Uterus (tissue), 2 donors: ENCODE data around the gene RAPGEF5.

Experiments
- POLR2A ChIP-seq, 2 donors: fragments of 450-650 bp; IDR thresholded peaks; one replicate each; pipeline ENCODE4 v1.6.1; 2016; ENCODE audit warnings: antibody characterized with exemption in 2 of 2, mild to moderate bottlenecking in 1 of 2, moderate library complexity in 1 of 2
- TF ChIP-seq, protein P1 (sequence below), 4 experiments: fragments of 200-600 bp in 2 of 4; fragments of 450-650 bp in 2 of 4; sonication (generic) in 2 of 4; IDR thresholded peaks; one replicate each; pipeline ENCODE4 v1.5.1; 2016 to 2019; ENCODE audit warnings: antibody characterized with exemption in 4 of 4, mild to moderate bottlenecking in 2 of 4, moderate library complexity in 1 of 4

DNA sequence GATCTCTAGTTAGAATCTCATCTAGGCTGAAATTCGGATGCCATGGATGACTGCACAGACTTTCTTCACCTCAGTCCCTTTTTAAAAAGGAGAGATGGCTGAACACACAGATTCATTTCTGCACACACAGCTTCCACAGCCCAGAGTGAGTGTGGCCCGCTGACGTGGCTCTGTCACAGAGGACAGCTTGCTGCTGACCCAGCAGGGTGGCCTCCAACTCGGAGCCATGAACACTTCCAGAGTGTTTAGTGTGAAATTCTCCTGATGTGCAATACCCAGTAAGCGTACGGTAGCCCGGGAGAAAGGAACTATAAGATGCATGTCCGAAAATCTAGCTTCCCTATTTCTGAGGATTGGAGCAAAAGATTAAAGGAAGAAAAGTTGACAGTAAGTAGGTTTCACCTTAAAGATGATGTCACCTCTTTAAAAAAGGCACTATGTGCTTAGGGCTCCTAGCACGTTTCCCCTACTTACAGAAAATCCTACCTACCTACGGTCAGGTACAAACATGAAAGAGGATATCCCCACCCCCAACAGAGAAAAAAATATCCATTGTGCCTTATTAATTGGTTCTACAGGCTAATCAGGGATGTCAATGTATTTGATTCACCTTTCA is 162.2 kb downstream of the RAPGEF5 start:
- TF ChIP-seq, protein P1, sequence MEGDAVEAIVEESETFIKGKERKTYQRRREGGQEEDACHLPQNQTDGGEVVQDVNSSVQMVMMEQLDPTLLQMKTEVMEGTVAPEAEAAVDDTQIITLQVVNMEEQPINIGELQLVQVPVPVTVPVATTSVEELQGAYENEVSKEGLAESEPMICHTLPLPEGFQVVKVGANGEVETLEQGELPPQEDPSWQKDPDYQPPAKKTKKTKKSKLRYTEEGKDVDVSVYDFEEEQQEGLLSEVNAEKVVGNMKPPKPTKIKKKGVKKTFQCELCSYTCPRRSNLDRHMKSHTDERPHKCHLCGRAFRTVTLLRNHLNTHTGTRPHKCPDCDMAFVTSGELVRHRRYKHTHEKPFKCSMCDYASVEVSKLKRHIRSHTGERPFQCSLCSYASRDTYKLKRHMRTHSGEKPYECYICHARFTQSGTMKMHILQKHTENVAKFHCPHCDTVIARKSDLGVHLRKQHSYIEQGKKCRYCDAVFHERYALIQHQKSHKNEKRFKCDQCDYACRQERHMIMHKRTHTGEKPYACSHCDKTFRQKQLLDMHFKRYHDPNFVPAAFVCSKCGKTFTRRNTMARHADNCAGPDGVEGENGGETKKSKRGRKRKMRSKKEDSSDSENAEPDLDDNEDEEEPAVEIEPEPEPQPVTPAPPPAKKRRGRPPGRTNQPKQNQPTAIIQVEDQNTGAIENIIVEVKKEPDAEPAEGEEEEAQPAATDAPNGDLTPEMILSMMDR (IDR thresholded peaks at IDR 0.05): no peak
- TF ChIP-seq POLR2A (IDR thresholded peaks at IDR 0.05): no peak
